CD14-positive monocyte (primary cell): ENCODE results near the gene FRMD4A. TPM values are rescaled to one million over a fixed set of nuclear protein-coding genes. Genes with fewer than 3 reads are reported as not detected.
"Not testable (repeated sequence)": the region's sequence is repeated elsewhere in the genome, so short reads cannot be mapped to it uniquely, and the experiment has no call there.

Experiments used
- DNase-seq, 3 donors: peaks; one replicate each; pipeline ENCODE4 v3.0.0-alpha.2; 2011 to 2022
- H2AFZ ChIP-seq: 2 replicates; pipeline ENCODE4 v1.6.0; 2012; ENCODE audit warnings: mild to moderate bottlenecking, low read depth, low read length, inconsistent platforms; ENCODE audit not compliant: insufficient read depth, poor library complexity, severe bottlenecking
- H3K27ac ChIP-seq, 2 donors: 1 replicate in 1 of 2; 2 replicates in 1 of 2; pipeline ENCODE4 v1.5.1; 2012 to 2013; ENCODE audit warnings: low read length in 2 of 2, control low read depth in 1 of 2, inconsistent platforms in 1 of 2, low read depth in 1 of 2, mild to moderate bottlenecking in 1 of 2
- H3K27me3 ChIP-seq, 2 donors: one replicate each; pipeline versions ENCODE4 v1.6.0 to v1.6.1; 2011 to 2013; ENCODE audit warnings: low read length in 2 of 2; ENCODE audit not compliant: control insufficient read depth in 2 of 2, insufficient read depth in 2 of 2
- H3K36me3 ChIP-seq, 2 donors: replicated peaks in 1 of 2; 1 replicate in 1 of 2; 2 replicates in 1 of 2; pipeline versions ENCODE4 v1.5.1 to v1.6.1; 2012 to 2013; ENCODE audit warnings: low read length in 2 of 2, control low read depth in 1 of 2, inconsistent platforms in 1 of 2, mild to moderate bottlenecking in 1 of 2; ENCODE audit not compliant: insufficient read depth in 2 of 2, control insufficient read depth in 1 of 2
- H3K4me1 ChIP-seq, 2 donors: 1 replicate in 1 of 2; 2 replicates in 1 of 2; pipeline versions ENCODE4 v1.5.1 to v1.6.1; 2012 to 2013; ENCODE audit warnings: low read length in 2 of 2, control low read depth in 1 of 2, inconsistent platforms in 1 of 2, mild to moderate bottlenecking in 1 of 2, moderate library complexity in 1 of 2; ENCODE audit not compliant: insufficient read depth in 2 of 2, control insufficient read depth in 1 of 2
- H3K4me2 ChIP-seq: replicated peaks from 2 replicates; pipeline ENCODE3; 2012; ENCODE audit warnings: low read length, moderate library complexity, mild to moderate bottlenecking; ENCODE audit not compliant: poor library complexity, severe bottlenecking; ENCODE audit errors: extremely low read depth
- H3K4me3 ChIP-seq, 3 experiments: fragments of 200-600 bp in 1 of 3; sonication (generic) in 1 of 3; replicated peaks in 1 of 3; 1 replicate in 2 of 3; 2 replicates in 1 of 3; pipeline ENCODE4 v1.5.1; 2011 to 2013; ENCODE audit warnings: low read length in 3 of 3, mild to moderate bottlenecking in 3 of 3, control low read depth in 2 of 3, low read depth in 2 of 3, inconsistent platforms in 1 of 3, moderate library complexity in 1 of 3
- H3K79me2 ChIP-seq: 2 replicates; pipeline ENCODE4 v1.6.0; 2012; ENCODE audit warnings: mild to moderate bottlenecking, control low read depth, inconsistent platforms, low read length, moderate library complexity; ENCODE audit not compliant: insufficient read depth
- H3K9ac ChIP-seq: 2 replicates; pipeline ENCODE4 v1.6.0; 2017; ENCODE audit warnings: low read length, mild to moderate bottlenecking; ENCODE audit not compliant: insufficient read depth, poor library complexity, severe bottlenecking
- H3K9me3 ChIP-seq, 2 donors: replicated peaks in 1 of 2; 1 replicate in 1 of 2; 2 replicates in 1 of 2; pipeline versions ENCODE4 v1.5.1 to v1.6.1; 2012 to 2013; ENCODE audit warnings: low read length in 2 of 2, control low read depth in 1 of 2; ENCODE audit not compliant: control insufficient read depth in 1 of 2, insufficient read depth in 1 of 2
- H4K20me1 ChIP-seq: 2 replicates; pipeline ENCODE4 v1.6.0; 2012; ENCODE audit warnings: mild to moderate bottlenecking, low read length, control low read depth, moderate library complexity; ENCODE audit not compliant: insufficient read depth
- H3K27ac Mint-ChIP-seq, 7 donors: one replicate each; pipeline ENCODE4 v1.8.0; 2020; ENCODE audit warnings: mild to moderate bottlenecking in 7 of 7, mixed read lengths in 7 of 7, moderate library complexity in 6 of 7, inconsistent platforms in 2 of 7
- H3K27me3 Mint-ChIP-seq, 3 donors: one replicate each; pipeline ENCODE4 v1.8.0; 2021 to 2022; ENCODE audit warnings: low read depth in 3 of 3, mild to moderate bottlenecking in 3 of 3, mixed read lengths in 3 of 3, moderate library complexity in 3 of 3, inconsistent platforms in 1 of 3
- H3K36me3 Mint-ChIP-seq, 2 donors: one replicate each; pipeline ENCODE4 v1.8.0; 2020; ENCODE audit warnings: mixed read lengths in 2 of 2, inconsistent platforms in 1 of 2, mild to moderate bottlenecking in 1 of 2
- H3K4me1 Mint-ChIP-seq: one replicate; pipeline ENCODE4 v1.8.0; 2020; ENCODE audit warnings: mild to moderate bottlenecking, mixed read lengths
- H3K4me3 Mint-ChIP-seq, 2 donors: one replicate each; pipeline ENCODE4 v1.8.0; 2020; ENCODE audit warnings: mild to moderate bottlenecking in 2 of 2, mixed read lengths in 2 of 2, moderate library complexity in 1 of 2
- H3K9me3 Mint-ChIP-seq, 7 donors: one replicate each; pipeline ENCODE4 v1.8.0; 2020 to 2022; ENCODE audit warnings: mixed read lengths in 7 of 7, mild to moderate bottlenecking in 6 of 7, moderate library complexity in 6 of 7, inconsistent platforms in 2 of 7
- WGBS: methylation state at CpG from one replicate; pipeline ENCODE4 v1.1.5; 2013; ENCODE audit warnings: missing lambda C conversion rate; ENCODE audit not compliant: insufficient coverage; 5-methylcytosine and 5-hydroxymethylcytosine counted together
- intact Hi-C, 2 donors: fragments of 100-400 bp; cut with micrococcal nuclease; formaldehyde crosslinking; loops; one replicate each; pipeline versions ENCODE4 v1.15.0 to v1.15.1; 2023
- polyA plus RNA-seq, 3 donors: library from polyadenylated mRNA; depleted of rRNA in 1 of 3; unstranded in 2 of 3; stranded (reverse) in 1 of 3; fragments of 300-500 nt in 2 of 3; fragments of >200 nt in 1 of 3; fragmentation: Illumina TruSeq in 2 of 3; gene quantifications; 1 replicate in 2 of 3; 2 replicates in 1 of 3; pipeline ENCODE4 v1.2.3, GENCODE V29; 2012 to 2021
- TF ChIP-seq, protein P1 (sequence below): fragments of 200-600 bp; IDR thresholded peaks from one replicate; pipeline ENCODE4 v1.8.0; 2022; ENCODE audit warnings: antibody characterized with exemption, mild to moderate bottlenecking

The FRMD4A gene
- polyA plus RNA-seq, 3 donors, result 0.12 TPM; not detected in 2

DNA sequence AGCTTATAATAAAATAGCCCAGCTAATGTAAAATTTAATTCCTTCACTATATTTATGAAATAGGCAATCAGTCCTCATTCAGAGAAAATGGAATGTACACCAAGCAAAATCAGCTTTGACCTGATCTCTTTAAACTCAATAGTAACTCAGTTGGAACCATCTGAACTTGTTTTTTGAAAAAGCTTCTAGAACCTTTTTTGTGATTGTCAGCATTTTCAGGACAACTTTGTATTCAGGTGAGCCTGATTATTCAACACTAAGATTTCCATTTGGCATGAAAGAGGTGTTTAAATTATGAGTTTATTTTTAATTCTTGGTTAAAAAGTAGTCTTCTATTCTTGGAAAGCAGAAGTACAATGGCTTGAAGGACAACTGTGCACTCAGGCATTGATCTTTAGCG, 89.5 kb downstream of the FRMD4A start:
- Histone ChIP-seq H3K27me3 (no peaks in the 10 kb centered on the region), H3K27ac (no peak overlapping the region), H3K4me1 (no peaks in the 10 kb centered on the region), H4K20me1 (no peaks in the 10 kb centered on the region), H3K79me2 (no peaks in the 10 kb centered on the region), H2AFZ (no peak overlapping the region), H3K9me3 (peaks cover 0 to 4% of the 10 kb centered on the region in 2 donors), H3K4me2 (no peak overlapping the region), H3K36me3 (no peaks in the 10 kb centered on the region), H3K9ac (no peak overlapping the region), H3K4me3 (no peak overlapping the region)
- H3K27ac Mint-ChIP-seq, result no peak overlapping the region
- intact Hi-C loops, result no loop called here
- H3K4me1 Mint-ChIP-seq, result no peaks in the 10 kb centered on the region
- no peaks in the 10 kb centered on the region for H3K36me3 Mint-ChIP-seq
- DNase-seq, result no peak
- H3K9me3 Mint-ChIP-seq, result peaks cover 5 to 14% (median 9%) of the 10 kb centered on the region in 7 donors
- H3K4me3 Mint-ChIP-seq, result no peak overlapping the region
- peaks cover 3 to 15% (median 7%) of the 10 kb centered on the region in 3 donors for H3K27me3 Mint-ChIP-seq
- WGBS, result no CpG with 5 or more reads among the region's 1 CpG
- TF ChIP-seq, protein P1, sequence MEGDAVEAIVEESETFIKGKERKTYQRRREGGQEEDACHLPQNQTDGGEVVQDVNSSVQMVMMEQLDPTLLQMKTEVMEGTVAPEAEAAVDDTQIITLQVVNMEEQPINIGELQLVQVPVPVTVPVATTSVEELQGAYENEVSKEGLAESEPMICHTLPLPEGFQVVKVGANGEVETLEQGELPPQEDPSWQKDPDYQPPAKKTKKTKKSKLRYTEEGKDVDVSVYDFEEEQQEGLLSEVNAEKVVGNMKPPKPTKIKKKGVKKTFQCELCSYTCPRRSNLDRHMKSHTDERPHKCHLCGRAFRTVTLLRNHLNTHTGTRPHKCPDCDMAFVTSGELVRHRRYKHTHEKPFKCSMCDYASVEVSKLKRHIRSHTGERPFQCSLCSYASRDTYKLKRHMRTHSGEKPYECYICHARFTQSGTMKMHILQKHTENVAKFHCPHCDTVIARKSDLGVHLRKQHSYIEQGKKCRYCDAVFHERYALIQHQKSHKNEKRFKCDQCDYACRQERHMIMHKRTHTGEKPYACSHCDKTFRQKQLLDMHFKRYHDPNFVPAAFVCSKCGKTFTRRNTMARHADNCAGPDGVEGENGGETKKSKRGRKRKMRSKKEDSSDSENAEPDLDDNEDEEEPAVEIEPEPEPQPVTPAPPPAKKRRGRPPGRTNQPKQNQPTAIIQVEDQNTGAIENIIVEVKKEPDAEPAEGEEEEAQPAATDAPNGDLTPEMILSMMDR, result no peak

DNA sequence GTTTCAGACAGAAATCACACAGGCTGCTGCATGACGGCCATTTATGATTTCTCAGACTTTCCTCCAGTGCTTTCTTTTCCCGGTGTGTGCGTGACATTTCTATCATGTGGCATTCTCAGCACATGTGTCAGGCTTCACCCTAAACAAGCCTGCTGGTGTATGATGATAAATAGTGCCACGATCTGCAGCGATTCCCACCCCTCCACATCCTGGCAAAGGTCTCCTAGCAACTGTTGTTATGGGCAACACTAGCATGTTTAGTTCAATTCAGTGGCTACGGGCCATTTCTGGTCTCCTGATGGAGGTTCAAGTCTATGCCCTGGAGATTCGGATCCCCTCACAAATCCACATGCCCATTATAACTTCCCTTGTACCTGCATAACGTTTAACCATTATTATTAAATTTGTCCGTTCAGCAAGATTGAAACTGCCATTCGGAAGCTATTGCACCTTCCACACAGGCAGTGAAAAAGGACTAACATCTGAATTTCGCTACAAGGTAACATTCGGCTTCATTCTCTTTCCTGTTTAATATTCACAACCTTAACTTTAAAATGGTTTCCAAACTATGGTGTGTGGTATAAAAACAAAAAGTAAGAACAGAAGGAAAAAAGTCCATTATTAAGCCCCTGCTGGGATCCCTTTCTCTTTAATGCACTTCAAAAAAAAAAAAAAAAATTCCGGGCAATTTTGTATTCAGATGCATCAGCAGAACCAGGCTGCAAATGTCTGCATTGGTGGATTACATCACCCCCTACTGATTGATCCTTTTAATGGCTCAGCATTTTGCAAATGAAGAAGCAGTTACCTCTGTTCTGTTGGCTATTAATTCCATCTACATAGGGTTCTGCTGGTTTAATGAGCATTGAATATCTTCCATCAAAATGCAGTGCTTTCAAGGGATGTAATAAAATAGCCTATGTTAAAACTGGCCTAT, 90.2 kb downstream of the FRMD4A start:
- no peak overlapping the region for H3K9ac ChIP-seq
- H3K4me1 Mint-ChIP-seq, result no peaks in the 10 kb centered on the region
- no peak overlapping the region for H3K4me3 ChIP-seq
- H3K9me3 Mint-ChIP-seq, result peaks cover 5 to 17% (median 9%) of the 10 kb centered on the region in 7 donors
- intact Hi-C loops, result no loop called here
- H3K36me3 ChIP-seq, result no peaks in the 10 kb centered on the region
- TF ChIP-seq, protein P1, result no peak
- no peak overlapping the region for H3K27ac Mint-ChIP-seq
- no peak overlapping the region for H2AFZ ChIP-seq
- H3K27ac ChIP-seq, result no peak overlapping the region
- no peaks in the 10 kb centered on the region for H4K20me1 ChIP-seq
- no peaks in the 10 kb centered on the region for H3K27me3 ChIP-seq
- no peaks in the 10 kb centered on the region for H3K79me2 ChIP-seq
- H3K27me3 Mint-ChIP-seq, result peaks cover 3 to 15% (median 9%) of the 10 kb centered on the region in 3 donors
- H3K4me1 ChIP-seq, result no peaks in the 10 kb centered on the region
- no peak overlapping the region for H3K4me2 ChIP-seq
- H3K4me3 Mint-ChIP-seq, result peak overlapping the region in 1 of 2 donors; percentile 19
- peaks cover 0 to 4% of the 10 kb centered on the region in 2 donors for H3K9me3 ChIP-seq
- DNase-seq, result no peak
- 60% methylated on average over 5 of the region's 13 CpGs for WGBS
- H3K36me3 Mint-ChIP-seq, result no peaks in the 10 kb centered on the region

DNA sequence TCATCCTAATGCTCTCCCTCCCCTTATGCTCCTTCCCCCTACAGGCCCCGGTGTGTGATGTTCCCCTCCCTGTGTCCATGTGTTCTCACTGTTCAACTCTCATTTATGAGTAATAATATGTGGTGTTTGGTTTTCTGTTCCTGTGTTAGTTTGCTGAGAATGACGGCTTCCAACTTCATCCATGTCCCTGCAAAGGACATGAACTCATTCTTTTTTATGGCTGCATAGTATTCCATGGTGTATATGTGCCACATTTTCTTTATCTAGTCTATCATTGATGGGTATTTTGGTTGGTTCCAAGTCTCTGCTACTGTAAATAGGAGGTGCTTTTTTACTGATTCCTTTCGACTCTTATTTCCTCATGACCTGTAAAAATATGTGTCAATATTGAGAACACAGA, 92.1 kb downstream of the FRMD4A start:
- DNase-seq, H4K20me1 ChIP-seq, H3K36me3 Mint-ChIP-seq, intact Hi-C loops, H3K27me3 ChIP-seq, H3K36me3 ChIP-seq, H3K4me3 ChIP-seq, H3K4me1 Mint-ChIP-seq, H2AFZ ChIP-seq, H3K4me1 ChIP-seq, H3K4me3 Mint-ChIP-seq, H3K79me2 ChIP-seq, H3K27ac Mint-ChIP-seq, H3K9ac ChIP-seq, H3K9me3 ChIP-seq, H3K4me2 ChIP-seq, H3K27ac ChIP-seq: not testable (repeated sequence)
- no CpG with 5 or more reads among the region's 3 CpGs for WGBS
- Mint-ChIP-seq H3K27me3 (peaks cover 5 to 16% (median 7%) of the 10 kb centered on the region in 3 donors), H3K9me3 (peaks cover 5 to 17% (median 9%) of the 10 kb centered on the region in 7 donors)
